IMR-90 (cell line): ENCODE measurements around the gene GAD2. TPM values are rescaled to one million over a fixed set of nuclear protein-coding genes. Genes with fewer than 3 reads are reported as not detected.

Experiments
- ATAC-seq: fragments of 200-7000 bp; cut with Tn5 transposase; 2 replicates; pipeline ENCODE4 v1.9.1; 2020; ENCODE audit warnings: low read depth, mild to moderate bottlenecking, moderate library complexity
- BruUV-seq: library from RNA; stranded (reverse); fragments of 400-500 nt; replicated peaks from 2 replicates; lab custom pipeline; 2021; lab: Mats Ljungman, UMichigan
- CTCF ChIA-PET: fragments of 300-600 bp; formaldehyde crosslinking; extraction: SDS; loops from one replicate; lab custom pipeline; 2021; ENCODE audit warnings: antibody characterized with exemption; lab: Yijun Ruan, JAX
- POLR2A ChIA-PET: fragments of 300-600 bp; sonication (Branson Sonifier 250); formaldehyde crosslinking; loops from one replicate; lab custom pipeline; 2022; ENCODE audit warnings: antibody characterized with exemption; ENCODE audit not compliant: unreplicated experiment; lab: Charles Lee
- DNase-seq: peaks from one replicate; pipeline ENCODE4 v3.0.0; 2013
- H2AFZ ChIP-seq: replicated peaks from 2 replicates; pipeline ENCODE3; 2013; ENCODE audit warnings: low read length, mild to moderate bottlenecking; ENCODE audit not compliant: poor library complexity
- H2AK5ac ChIP-seq: 2 replicates; pipeline ENCODE4 v1.6.1; 2013; ENCODE audit warnings: low read depth, low read length, inconsistent platforms
- H2AK9ac ChIP-seq: replicated peaks from 2 replicates; pipeline ENCODE3; 2013; ENCODE audit warnings: mild to moderate bottlenecking, low read depth, low read length, moderate library complexity; ENCODE audit not compliant: poor library complexity
- H2BK120ac ChIP-seq: 2 replicates; pipeline ENCODE4 v1.6.1; 2013; ENCODE audit warnings: low read depth, low read length, inconsistent platforms
- H2BK15ac ChIP-seq: 3 replicates; pipeline ENCODE4 v1.6.1; 2013; ENCODE audit warnings: low read depth, low read length, inconsistent platforms
- H2BK20ac ChIP-seq: 2 replicates; pipeline ENCODE4 v1.6.1; 2013; ENCODE audit warnings: low read depth, mild to moderate bottlenecking, inconsistent platforms, low read length, moderate library complexity
- H2BK5ac ChIP-seq: 2 replicates; pipeline ENCODE4 v1.6.1; 2013; ENCODE audit warnings: mild to moderate bottlenecking, low read depth, low read length, inconsistent platforms; ENCODE audit not compliant: poor library complexity, severe bottlenecking
- H3K14ac ChIP-seq: replicated peaks from 2 replicates; pipeline ENCODE4 v1.6.1; 2013; ENCODE audit warnings: low read depth, low read length, inconsistent platforms
- H3K18ac ChIP-seq: 2 replicates; pipeline ENCODE4 v1.6.1; 2013; ENCODE audit warnings: low read depth, low read length, control low read depth
- H3K23ac ChIP-seq: 2 replicates; pipeline ENCODE4 v1.6.1; 2013; ENCODE audit warnings: low read depth, low read length, inconsistent platforms
- H3K27ac ChIP-seq: 2 replicates; pipeline ENCODE4 v1.5.1; 2013; ENCODE audit warnings: mild to moderate bottlenecking, control low read depth, low read length; ENCODE audit not compliant: insufficient read depth
- H3K27me3 ChIP-seq: 2 replicates; pipeline ENCODE4 v1.6.1; 2013; ENCODE audit warnings: low read length; ENCODE audit not compliant: control insufficient read depth, insufficient read depth
- H3K36me3 ChIP-seq: 2 replicates; pipeline ENCODE4 v1.6.1; 2013; ENCODE audit warnings: low read length, mixed read lengths; ENCODE audit not compliant: control insufficient read depth, insufficient read depth
- H3K4ac ChIP-seq: 2 replicates; pipeline ENCODE4 v1.6.1; 2013; ENCODE audit warnings: low read depth, low read length, inconsistent platforms
- H3K4me1 ChIP-seq: 2 replicates; pipeline ENCODE4 v1.6.1; 2013; ENCODE audit warnings: low read length, mixed read lengths; ENCODE audit not compliant: control insufficient read depth, insufficient read depth
- H3K4me2 ChIP-seq: 2 replicates; pipeline ENCODE4 v1.6.1; 2013; ENCODE audit warnings: low read depth, mild to moderate bottlenecking, control low read depth, low read length, moderate library complexity
- H3K4me3 ChIP-seq: 2 replicates; pipeline ENCODE4 v1.5.1; 2013; ENCODE audit warnings: low read depth, mild to moderate bottlenecking, control low read depth, low read length, moderate library complexity; ENCODE audit not compliant: insufficient read depth
- H3K56ac ChIP-seq: 2 replicates; pipeline ENCODE4 v1.6.1; 2013; ENCODE audit warnings: low read length, inconsistent platforms; ENCODE audit not compliant: insufficient read depth; ENCODE audit errors: extremely low read depth
- H3K79me1 ChIP-seq, 2 experiments: 2 replicates each; pipeline ENCODE4 v1.6.1; 2013; ENCODE audit warnings: low read length in 2 of 2, inconsistent platforms in 1 of 2, low read depth in 1 of 2
- H3K9ac ChIP-seq: 2 replicates; pipeline ENCODE4 v1.6.1; 2013; ENCODE audit warnings: low read depth, low read length, control low read depth
- H3K9me1 ChIP-seq: 2 replicates; pipeline ENCODE4 v1.6.1; 2013; ENCODE audit warnings: low read length, inconsistent platforms; ENCODE audit not compliant: insufficient read depth
- H3K9me3 ChIP-seq: 2 replicates; pipeline ENCODE4 v1.6.1; 2013; ENCODE audit warnings: low read length; ENCODE audit not compliant: control insufficient read depth, insufficient read depth
- H4K20me1 ChIP-seq: 2 replicates; pipeline ENCODE4 v1.6.1; 2013; ENCODE audit warnings: low read length, inconsistent platforms; ENCODE audit not compliant: insufficient read depth
- H4K5ac ChIP-seq: 2 replicates; pipeline ENCODE4 v1.6.1; 2013; ENCODE audit warnings: mild to moderate bottlenecking, low read depth, low read length, control low read depth
- H4K8ac ChIP-seq, 2 experiments: 2 replicates each; pipeline ENCODE4 v1.6.1; 2013; ENCODE audit warnings: low read depth in 2 of 2, low read length in 2 of 2, control low read depth in 1 of 2, inconsistent platforms in 1 of 2
- H4K91ac ChIP-seq: 2 replicates; pipeline ENCODE4 v1.6.1; 2013; ENCODE audit warnings: low read depth, low read length, inconsistent platforms; ENCODE audit not compliant: insufficient read depth
- BHLHE40 ChIP-seq: fragments of 150-350 bp; IDR thresholded peaks from 2 replicates; pipeline ENCODE4 v1.6.1; 2016; ENCODE audit warnings: mild to moderate bottlenecking, low read depth, low read length
- CEBPB ChIP-seq: IDR thresholded peaks from 2 replicates; pipeline ENCODE4 v1.6.1; 2012; ENCODE audit warnings: low read depth, low read length, improper control_type of control experiment
- CHD1 ChIP-seq: IDR thresholded peaks from 2 replicates; pipeline ENCODE4 v1.6.1; 2012; ENCODE audit warnings: low read depth, low read length, improper control_type of control experiment
- FOS ChIP-seq: fragments of 150-350 bp; IDR thresholded peaks from 2 replicates; pipeline ENCODE4 v1.6.1; 2016; ENCODE audit warnings: low read depth, low read length
- MAFK ChIP-seq: IDR thresholded peaks from 2 replicates; pipeline ENCODE4 v1.6.1; 2012; ENCODE audit warnings: low read depth, low read length, improper control_type of control experiment
- MAZ ChIP-seq: IDR thresholded peaks from 2 replicates; pipeline ENCODE4 v1.6.1; 2012; ENCODE audit warnings: low read depth, mild to moderate bottlenecking, low read length, improper control_type of control experiment, moderate library complexity, borderline replicate concordance
- MXI1 ChIP-seq: IDR thresholded peaks from 2 replicates; pipeline ENCODE4 v1.6.1; 2012; ENCODE audit warnings: low read depth, mild to moderate bottlenecking, low read length, moderate library complexity, borderline replicate concordance
- NFE2L2 ChIP-seq: fragments of 150-350 bp; IDR thresholded peaks from 2 replicates; pipeline ENCODE4 v1.6.1; 2016; ENCODE audit warnings: low read depth, mild to moderate bottlenecking, low read length
- POLR2A ChIP-seq: IDR thresholded peaks from 2 replicates; pipeline ENCODE4 v1.6.1; 2012; ENCODE audit warnings: mild to moderate bottlenecking, low read depth, low read length
- RAD21 ChIP-seq: IDR thresholded peaks from 2 replicates; pipeline ENCODE4 v1.6.1; 2012; ENCODE audit warnings: low read length, improper control_type of control experiment
- RCOR1 ChIP-seq: IDR thresholded peaks from 2 replicates; pipeline ENCODE4 v1.6.1; 2012; ENCODE audit warnings: mild to moderate bottlenecking, low read length, improper control_type of control experiment; ENCODE audit not compliant: insufficient replicate concordance
- RFX5 ChIP-seq: IDR thresholded peaks from 2 replicates; pipeline ENCODE4 v1.8.0; 2012; ENCODE audit warnings: low read depth, mild to moderate bottlenecking, low read length, moderate library complexity
- SMC3 ChIP-seq: fragments of 150-350 bp; IDR thresholded peaks from 2 replicates; pipeline ENCODE4 v1.6.1; 2016; ENCODE audit warnings: low read depth, mild to moderate bottlenecking, antibody characterized with exemption, low read length, moderate library complexity
- WGBS, 2 experiments: methylation state at CpG; one replicate each; pipeline versions ENCODE4 v1.1.5 to v1.1.7; 2013; ENCODE audit warnings: missing lambda C conversion rate in 2 of 2; ENCODE audit not compliant: insufficient read length in 1 of 2; ENCODE audit errors: extremely low coverage in 2 of 2; 5-methylcytosine and 5-hydroxymethylcytosine counted together
- dilution Hi-C: fragments of 300-500 bp; cut with HindIII; formaldehyde crosslinking; loops from one replicate; pipeline ENCODE4 v1.14.3; 2018; ENCODE audit warnings: low sequenced_read_pairs; ENCODE audit not compliant: unreplicated experiment
- in situ Hi-C: fragments of 300-500 bp; cut with MboI; formaldehyde crosslinking; loops from 3 replicates; pipeline ENCODE4 v1.14.3; 2019; ENCODE audit warnings: low sequenced_read_pairs, inconsistent platforms, mixed read lengths
- intact Hi-C: fragments of 100-400 bp; cut with micrococcal nuclease; formaldehyde crosslinking; loops from 2 replicates; pipeline ENCODE4 v1.10.0; 2022
- polyA plus RNA-seq, 3 experiments: library from polyadenylated mRNA; depleted of rRNA; stranded (reverse); fragments of >200 nt; gene quantifications; 2 replicates each; pipeline ENCODE4 v1.2.3, GENCODE V29; 2012; ENCODE audit warnings: low replicate concordance in 1 of 3
- total RNA-seq: library from RNA; depleted of rRNA; stranded (reverse); fragments of >200 nt; gene quantifications from 2 replicates; pipeline ENCODE4 v1.2.3, GENCODE V29; 2012
- TF ChIP-seq, protein P1 (sequence below): fragments of 150-350 bp; IDR thresholded peaks from 2 replicates; pipeline ENCODE4 v1.6.1; 2016; ENCODE audit warnings: low read depth, mild to moderate bottlenecking, low read length, moderate library complexity, borderline replicate concordance
- TF ChIP-seq, protein P2 (sequence below): fragments of 150-350 bp; IDR thresholded peaks from 2 replicates; pipeline ENCODE4 v1.6.1; 2017; ENCODE audit warnings: mild to moderate bottlenecking, antibody characterized with exemption, low read length, low read depth
- TF ChIP-seq, protein P3 (sequence below): conservative IDR thresholded peaks from 2 replicates; pipeline ENCODE4 v1.5.1; 2012; ENCODE audit warnings: mild to moderate bottlenecking, low read depth, low read length, improper control_type of control experiment

Gene GAD2
- total and polyA plus RNA-seq, 2 of the 4 experiments (the other 2 are of a cell fraction): not detected

DNA sequence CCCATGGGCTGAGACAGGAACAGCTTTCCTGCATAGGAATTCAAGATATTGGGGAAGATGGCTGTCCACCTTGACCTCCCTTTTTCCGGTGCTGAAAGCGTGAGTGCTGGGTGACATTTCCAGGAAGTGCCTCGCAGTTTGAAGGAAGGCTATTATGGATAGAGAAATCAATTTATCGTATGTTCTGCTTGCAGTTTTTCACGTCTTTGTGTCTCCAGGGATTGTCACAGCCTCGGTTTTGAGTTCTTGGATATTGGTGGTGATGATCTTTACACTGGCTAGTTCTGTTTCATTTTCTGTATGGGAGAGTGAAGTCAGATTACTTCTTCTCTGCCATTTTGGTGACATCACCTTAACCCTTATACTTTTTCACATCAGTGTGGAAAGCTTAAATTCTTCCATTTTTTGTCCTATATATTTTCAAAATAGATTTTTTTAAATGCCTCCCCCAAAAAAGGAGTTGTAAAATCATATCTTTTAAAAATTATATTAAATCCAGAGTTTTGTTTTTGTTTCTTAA lies 119.1 kb downstream of the GAD2 start:
- H3K4me2 ChIP-seq: no peak overlapping the region
- H3K23ac ChIP-seq: no peak overlapping the region
- H2AK9ac ChIP-seq: no peak overlapping the region
- intact Hi-C loops: loop anchor here (1.0 kb wide), 1 partner anchor 222 kb away; no protein-coding TSS in a partner anchor
- ChIA-PET CTCF (no interaction called here), POLR2A (no interaction called here)
- ATAC-seq (no peak), DNase-seq (no peak)
- H2AFZ ChIP-seq: peak overlapping the region; percentile 49
- H4K8ac ChIP-seq: no peak overlapping the region
- TF ChIP-seq, protein P1, sequence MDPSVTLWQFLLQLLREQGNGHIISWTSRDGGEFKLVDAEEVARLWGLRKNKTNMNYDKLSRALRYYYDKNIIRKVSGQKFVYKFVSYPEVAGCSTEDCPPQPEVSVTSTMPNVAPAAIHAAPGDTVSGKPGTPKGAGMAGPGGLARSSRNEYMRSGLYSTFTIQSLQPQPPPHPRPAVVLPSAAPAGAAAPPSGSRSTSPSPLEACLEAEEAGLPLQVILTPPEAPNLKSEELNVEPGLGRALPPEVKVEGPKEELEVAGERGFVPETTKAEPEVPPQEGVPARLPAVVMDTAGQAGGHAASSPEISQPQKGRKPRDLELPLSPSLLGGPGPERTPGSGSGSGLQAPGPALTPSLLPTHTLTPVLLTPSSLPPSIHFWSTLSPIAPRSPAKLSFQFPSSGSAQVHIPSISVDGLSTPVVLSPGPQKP: no peak
- TF ChIP-seq RCOR1 (no peak), FOS (no peak), RFX5 (no peak), MXI1 (no peak), POLR2A (no peak), CEBPB (no peak), MAFK (no peak), CHD1 (no peak), RAD21 (no peak), BHLHE40 (no peak), NFE2L2 (no peak), SMC3 (no peak), MAZ (no peak)
- TF ChIP-seq, protein P2, sequence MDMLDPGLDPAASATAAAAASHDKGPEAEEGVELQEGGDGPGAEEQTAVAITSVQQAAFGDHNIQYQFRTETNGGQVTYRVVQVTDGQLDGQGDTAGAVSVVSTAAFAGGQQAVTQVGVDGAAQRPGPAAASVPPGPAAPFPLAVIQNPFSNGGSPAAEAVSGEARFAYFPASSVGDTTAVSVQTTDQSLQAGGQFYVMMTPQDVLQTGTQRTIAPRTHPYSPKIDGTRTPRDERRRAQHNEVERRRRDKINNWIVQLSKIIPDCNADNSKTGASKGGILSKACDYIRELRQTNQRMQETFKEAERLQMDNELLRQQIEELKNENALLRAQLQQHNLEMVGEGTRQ: no peak
- TF ChIP-seq, protein P3, sequence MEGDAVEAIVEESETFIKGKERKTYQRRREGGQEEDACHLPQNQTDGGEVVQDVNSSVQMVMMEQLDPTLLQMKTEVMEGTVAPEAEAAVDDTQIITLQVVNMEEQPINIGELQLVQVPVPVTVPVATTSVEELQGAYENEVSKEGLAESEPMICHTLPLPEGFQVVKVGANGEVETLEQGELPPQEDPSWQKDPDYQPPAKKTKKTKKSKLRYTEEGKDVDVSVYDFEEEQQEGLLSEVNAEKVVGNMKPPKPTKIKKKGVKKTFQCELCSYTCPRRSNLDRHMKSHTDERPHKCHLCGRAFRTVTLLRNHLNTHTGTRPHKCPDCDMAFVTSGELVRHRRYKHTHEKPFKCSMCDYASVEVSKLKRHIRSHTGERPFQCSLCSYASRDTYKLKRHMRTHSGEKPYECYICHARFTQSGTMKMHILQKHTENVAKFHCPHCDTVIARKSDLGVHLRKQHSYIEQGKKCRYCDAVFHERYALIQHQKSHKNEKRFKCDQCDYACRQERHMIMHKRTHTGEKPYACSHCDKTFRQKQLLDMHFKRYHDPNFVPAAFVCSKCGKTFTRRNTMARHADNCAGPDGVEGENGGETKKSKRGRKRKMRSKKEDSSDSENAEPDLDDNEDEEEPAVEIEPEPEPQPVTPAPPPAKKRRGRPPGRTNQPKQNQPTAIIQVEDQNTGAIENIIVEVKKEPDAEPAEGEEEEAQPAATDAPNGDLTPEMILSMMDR: no peak
- no peak overlapping the region for H2BK5ac ChIP-seq
- in situ Hi-C loops: no loop called here
- H3K56ac ChIP-seq: no peak overlapping the region
- H3K79me1 ChIP-seq: no peaks in the 10 kb centered on the region
- no peak overlapping the region for H4K5ac ChIP-seq
- dilution Hi-C loops: no loop called here
- H2BK120ac ChIP-seq: no peak overlapping the region
- BruUV-seq: no TSS peak
- H3K27me3 ChIP-seq: no peaks in the 10 kb centered on the region
- H3K4me3 ChIP-seq: no peak overlapping the region
- no peaks in the 10 kb centered on the region for H3K36me3 ChIP-seq
- H3K14ac ChIP-seq: no peak overlapping the region
- H3K9me3 ChIP-seq: peaks cover 3% of the 10 kb centered on the region
- H3K9me1 ChIP-seq: no peaks in the 10 kb centered on the region
- no peak overlapping the region for H3K18ac ChIP-seq
- H3K9ac ChIP-seq: no peak overlapping the region
- H3K27ac ChIP-seq: no peak overlapping the region
- H4K91ac ChIP-seq: no peak overlapping the region
- 50% methylated on average over 4 of the region's 6 CpGs; no CpG with 5 or more reads in 1 of the 2 experiments for WGBS, 2 experiments
- no peaks in the 10 kb centered on the region for H3K4me1 ChIP-seq
- H2AK5ac ChIP-seq: no peak overlapping the region
- no peak overlapping the region for H2BK20ac ChIP-seq
- no peak overlapping the region for H3K4ac ChIP-seq
- no peaks in the 10 kb centered on the region for H4K20me1 ChIP-seq
- no peak overlapping the region for H2BK15ac ChIP-seq
